Endothelial cell of hepatic sinusoid (primary cell): ENCODE results near the gene C1QTNF9B.
"Not testable (repeated sequence)": the region's sequence is repeated elsewhere in the genome, so short reads cannot be mapped to it uniquely, and the experiment has no call there.

Source experiments
- in situ Hi-C: cut with HindIII; loops from 2 replicates; pipeline ENCODE4 v1.10.0; 2017; ENCODE audit warnings: low sequenced_read_pairs

Gene C1QTNF9B

DNA sequence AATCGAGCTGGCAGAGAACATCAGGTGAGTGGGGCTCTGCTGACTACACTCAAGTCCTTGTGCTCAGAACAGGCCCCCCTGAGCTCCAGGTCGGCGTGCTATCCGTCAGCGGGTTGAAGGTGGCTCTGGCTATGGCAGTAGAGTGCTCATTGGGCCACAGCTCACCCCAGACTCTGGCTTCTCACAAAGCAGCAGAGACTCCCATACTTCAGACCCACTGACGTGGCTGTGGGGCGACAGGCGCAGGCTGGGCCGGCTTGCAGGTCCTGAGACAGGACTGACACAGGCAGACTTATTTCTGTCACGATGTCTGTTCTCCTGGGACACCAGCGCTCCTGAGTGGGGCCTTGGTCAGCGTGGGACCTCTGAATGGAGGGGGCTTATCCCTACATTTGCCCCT, 2.6 kb downstream of the C1QTNF9B start:
- in situ Hi-C loops = not testable (repeated sequence)

DNA sequence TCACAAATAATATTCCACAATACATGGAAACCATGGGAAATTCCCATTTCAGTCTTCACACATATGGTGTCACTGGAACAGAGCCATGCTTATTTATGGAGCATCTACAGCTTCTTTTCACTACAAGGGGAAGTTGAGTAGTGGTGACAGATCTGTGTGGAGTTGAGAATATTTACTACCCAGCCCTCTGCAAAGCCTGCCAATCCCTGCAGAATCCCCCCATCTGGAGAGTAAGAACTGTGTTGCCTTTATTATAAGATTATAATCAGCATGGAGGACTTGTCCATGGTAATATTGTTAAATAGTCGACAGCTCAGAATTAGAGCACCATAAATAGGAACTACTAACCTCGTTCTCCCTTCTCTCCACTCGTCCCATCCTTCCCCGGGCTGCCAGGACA, 3.5 kb downstream of the C1QTNF9B start:
- in situ Hi-C loops = not testable (repeated sequence)

DNA sequence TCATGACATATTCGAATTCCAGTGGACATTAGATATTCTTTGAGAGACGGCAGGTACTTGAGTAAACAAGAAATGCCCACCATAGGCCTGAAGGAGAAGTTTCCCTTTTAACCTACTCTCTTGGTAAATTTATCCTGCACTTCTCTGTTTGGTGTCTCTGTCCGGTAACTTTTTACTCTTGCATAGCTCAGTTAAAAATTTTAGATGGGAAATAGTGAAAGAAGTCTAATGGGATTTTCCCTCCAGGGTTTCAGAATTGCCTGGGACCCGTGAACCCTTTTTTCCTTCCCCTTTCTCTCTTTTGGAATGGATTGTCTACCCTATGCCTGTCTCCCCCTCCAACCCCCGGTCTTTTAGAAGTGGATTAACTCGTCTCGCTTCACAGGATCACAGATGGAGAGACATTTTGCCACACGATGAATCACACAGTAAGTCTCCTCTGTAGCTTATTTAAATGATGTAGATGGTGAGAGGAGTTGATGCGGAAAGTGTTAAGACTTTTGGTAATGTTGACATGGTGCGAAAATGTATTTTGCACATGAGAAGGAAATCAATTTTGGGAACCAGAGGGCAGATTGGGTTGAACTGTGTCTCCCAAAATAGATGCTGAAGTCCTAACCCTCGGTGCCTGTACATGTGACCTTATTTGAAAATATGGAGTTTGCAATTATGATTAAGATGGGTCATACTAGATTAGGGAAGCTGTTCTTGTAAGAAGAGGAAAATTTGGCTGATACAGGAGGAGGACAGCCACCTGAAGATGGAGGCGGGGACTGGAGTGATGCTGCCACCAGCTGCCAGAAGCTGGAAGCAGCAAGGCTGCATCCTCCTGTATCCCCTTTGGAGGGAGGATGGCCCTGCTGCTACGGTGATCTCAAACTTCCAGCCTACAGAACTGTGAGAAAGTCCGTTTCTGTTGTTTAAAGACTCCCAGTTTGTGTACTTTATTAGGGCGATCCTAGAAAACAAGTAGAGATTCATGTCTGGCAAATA, 7.4 kb downstream of the C1QTNF9B start:
- in situ Hi-C loops = no loop called here

DNA sequence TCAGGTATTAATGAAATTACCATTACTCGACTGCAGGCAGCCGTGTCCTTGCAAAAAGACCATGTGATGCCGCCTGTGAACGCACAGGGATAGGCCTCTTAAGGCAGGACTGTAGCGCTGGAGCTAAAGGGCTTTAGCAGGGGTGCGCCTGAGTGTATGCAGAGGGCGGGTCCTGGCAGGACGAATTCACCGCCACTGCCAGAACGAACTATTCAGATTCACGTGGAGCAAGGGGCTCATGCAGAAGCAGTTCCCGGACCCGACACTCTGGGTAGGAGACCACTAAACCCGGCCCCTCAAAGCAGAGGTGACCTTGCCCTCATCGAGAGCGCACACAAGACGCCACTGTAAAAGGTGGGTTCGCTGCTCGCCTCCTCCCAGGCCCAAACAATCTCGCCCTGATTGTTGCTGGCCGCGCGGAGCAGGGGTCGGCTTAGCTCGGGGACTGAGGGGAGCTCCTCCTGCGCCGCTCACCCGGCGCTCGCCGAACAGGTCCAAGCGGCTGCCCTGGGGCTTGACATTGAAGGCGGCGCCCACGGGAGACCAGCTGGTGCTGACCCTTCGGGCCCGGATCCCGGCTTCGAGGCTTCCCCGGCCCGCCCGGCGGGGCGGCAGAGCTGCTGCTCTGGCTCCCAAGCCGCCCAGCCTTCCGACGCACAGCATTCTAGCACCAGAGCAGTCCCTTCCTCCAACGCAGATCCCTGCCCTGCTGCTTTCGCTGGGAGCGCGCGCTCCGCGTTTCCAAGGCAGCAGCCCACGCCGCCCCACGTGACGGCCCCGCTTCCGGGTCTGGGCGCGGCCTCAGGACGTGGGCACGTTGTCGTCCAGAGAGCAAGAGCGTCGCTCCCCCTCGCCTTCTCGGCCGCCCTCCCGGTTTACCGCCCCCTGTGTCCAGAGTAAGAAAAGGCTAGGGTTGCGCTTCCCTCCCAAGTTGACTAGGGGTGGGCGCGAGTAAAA, 8.4 kb downstream of the C1QTNF9B start, which contains the start of gene MIPEP:
Gene MIPEP, minus strand, starts transcription at position 743 of the 957 bp plus-strand sequence. Its CDS starts 80 bp downstream, at position 663.
- in situ Hi-C loops = no loop called here

DNA sequence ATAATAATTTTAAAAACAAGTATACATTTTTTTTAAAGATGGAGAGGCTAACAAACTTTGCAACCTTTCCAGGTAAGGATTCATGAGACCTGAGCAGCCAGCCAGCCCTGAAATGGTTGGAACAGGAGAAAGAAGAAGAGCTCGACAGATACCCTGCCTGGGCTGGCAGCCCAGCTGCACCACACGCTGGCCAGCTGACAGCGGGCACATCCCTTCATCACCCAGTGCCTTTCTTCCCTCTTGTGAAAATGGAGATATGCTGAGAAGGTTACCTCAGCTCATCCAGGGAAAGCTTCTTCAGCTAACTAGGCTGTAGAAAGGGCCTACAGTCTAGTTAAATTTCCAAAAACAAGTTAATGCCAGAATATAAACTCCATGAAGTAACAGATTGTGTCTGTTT, 12.9 kb downstream of the C1QTNF9B start:
- in situ Hi-C loops = not testable (repeated sequence)

DNA sequence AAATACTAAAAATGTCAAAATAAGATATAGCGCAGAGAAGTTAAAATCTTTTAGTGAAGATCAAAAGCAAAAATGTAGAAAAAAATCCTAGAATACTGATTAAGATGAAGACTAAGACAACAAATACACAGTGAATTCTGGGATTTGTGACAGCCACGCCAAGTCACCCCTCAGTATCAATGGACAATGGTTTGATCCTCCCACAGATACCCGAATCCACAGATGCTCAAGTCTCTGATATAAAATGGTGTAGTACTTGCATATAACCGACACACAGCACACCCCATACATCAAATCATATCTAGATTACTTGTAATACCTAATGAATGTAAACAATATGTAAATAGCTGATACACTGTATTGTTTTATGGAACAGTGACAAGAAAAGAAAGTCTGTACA, 14.0 kb downstream of the C1QTNF9B start:
- in situ Hi-C loops = no loop called here

DNA sequence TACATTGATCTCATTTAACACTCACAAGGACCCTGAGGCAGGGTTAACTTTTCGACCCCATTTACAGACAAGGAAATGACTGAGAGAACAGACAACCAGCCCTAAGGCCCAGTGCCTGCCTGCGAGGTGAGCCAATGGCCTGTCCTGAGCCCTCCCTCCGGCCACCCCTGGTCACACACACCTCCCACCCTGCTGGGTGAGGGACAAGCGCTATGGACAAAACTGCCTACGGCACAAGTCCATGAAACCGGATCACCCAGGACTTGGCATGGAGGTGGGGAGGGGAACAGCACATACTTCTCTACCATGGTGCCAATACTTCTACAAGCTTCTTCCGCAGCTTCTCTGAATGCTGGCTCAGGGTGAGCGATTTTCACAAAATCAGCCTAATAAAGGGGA, 15.9 kb downstream of the C1QTNF9B start:
- in situ Hi-C loops = not testable (repeated sequence)

DNA sequence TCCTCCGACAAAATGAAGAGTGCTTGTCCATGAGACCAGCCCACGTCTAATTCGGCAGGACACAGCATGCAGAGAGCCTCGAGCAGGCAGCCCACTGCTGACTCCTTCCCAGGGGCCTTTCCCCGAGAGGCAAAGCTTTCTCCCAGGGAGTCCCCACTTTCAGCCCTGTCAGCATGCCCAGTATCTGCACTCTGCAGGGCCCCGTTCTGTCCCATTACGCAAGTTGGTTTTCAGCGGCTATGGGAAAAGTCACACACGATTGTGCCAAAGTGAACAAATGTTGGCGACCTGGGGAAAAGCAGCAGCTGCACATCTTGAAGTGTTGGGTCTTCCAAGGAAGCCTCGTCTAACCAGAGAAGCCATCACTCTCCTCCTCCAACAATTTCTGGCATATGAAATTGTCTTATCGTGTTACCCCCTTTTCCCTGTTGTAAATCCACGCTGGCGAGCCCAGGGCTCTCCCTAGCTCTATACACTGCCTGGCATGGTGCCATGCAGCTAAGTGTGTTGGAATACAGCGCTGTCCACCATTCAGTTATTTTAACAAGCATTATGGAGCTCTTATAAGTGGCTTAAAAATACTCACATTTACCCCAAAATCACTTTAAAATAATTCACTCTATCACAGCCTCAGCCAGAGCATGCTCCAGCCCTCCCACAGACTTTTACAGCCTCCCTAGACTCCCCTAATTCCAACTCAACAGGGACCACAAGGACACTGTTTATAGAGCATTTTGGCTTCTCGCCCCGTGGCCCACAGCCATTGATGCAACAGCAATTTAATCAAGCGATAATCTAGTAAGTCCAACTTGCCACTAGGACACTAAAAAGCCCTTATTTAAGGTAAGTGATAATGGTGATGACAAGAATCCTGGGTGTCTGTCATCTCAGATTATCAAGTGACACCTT, 16.6 kb downstream of the C1QTNF9B start:
- in situ Hi-C loops = not testable (repeated sequence)

DNA sequence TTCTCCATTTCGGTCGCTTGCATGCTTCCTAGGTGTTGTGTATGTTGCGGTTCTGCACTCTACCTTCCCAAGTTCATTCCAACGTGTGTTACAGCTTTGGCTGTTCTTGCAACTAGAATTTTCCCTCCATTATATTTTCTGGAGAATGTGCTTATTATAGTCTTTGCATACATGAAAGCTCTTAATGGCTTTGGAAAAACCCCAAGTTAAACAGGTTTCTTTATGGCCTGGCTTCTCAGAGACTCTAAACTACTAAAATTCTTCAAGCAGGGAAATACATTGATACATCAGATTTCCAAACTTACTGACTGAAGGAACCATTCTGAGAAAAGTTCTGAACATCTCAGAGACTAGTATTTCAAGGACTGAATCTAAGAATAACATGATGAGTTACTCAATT, 20.0 kb downstream of the C1QTNF9B start:
- in situ Hi-C loops = no loop called here

DNA sequence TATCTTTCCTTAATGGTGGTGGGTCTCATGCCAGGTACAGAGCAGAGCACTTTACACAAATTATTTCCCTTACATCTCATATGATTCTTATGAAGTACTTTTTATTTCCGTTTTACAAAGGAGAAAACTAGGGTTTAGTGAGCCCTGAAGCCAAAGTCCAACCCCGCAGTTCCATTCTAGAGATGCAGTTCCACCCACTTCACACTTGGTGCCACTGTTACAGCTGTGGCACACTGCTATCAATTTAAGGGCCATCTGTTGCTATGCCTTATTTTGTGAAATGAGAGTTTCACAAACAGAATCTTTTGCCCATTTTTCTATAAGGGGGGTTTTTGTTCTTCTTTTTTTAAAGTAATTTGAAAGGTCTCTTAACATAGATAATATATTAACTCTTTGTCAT, 21.0 kb downstream of the C1QTNF9B start:
- in situ Hi-C loops = no loop called here

DNA sequence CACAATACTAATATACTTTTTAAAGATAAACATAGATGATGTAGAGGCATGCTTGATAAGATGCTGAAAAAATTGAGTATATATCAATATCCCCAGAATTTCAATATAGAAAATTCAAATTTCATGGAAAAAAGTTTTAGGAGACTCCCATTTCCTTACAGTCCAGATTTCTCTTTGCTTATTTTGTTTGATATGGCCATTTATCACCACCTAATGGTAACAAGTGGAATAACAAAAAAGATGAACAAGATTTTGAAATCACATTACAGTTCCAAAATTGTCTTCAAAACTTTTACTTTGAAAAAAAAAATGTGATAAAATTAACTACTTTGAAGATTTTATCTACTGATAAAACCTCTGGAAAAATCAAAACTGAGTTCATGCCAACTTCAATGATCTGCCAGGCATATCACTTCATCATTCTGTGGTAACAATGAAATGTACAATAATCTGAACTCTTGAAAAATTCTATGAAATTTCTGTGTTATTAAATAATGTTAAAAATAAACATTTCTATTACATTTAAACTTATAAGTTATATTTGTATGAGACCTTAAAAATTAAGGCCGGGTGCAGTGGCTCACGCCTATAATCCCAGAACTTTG, 25.6 kb downstream of the C1QTNF9B start:
- in situ Hi-C loops = no loop called here

DNA sequence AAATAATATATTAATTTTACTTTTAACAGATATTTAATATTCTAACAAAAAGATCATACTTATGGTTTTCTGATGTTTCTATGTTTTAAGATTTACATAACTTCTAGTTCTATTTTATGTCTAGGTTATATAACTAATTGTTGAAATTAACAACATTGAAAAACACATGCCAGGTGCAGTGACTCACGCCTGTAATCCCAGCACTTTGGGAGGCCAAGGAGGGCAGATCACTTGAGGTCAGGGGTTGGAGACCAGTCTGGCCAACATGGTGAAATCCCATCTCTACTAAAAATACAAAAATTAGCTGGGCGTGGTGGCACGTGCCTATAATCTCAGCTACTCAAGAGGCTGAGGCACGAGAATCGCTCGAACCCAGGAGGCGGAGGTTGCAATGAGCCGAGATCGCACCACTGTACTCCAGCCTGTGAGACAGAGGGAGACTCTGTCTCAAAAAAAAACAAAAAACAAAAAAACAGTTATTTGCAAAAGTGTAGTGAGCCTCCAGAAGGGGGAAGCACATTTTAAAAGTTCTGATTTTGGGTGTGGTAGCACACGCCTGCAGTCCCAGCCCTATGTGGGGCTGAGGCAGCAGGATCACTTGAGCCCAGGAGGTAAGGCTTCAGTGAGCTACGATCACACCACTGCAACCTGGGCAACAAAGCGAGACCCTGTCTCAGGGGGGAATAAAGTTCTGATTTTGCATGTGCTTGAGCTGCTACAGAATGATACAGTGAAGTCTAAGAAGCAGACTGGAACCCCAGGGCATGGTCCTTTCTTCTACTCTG, 26.8 kb downstream of the C1QTNF9B start:
- in situ Hi-C loops = no loop called here

DNA sequence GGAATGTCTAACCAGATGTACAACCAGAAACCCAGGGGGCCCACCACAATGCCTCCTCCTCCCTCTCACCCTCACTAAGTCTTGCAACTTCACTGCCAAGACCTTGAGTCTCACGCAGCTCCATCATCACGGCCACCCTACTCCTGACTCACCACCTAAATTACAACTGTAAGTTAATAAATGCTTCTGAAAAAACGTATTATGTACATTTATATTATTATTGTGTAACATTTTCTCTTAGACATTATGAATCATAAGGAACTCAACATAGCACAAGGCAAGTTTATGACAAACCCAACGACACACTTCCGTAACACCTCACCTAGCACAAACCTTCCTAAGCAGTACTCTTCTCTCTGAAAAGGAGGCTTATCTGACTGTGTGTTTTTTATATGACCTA, 28.8 kb downstream of the C1QTNF9B start:
- in situ Hi-C loops = loop anchor here (5.0 kb wide), 1 partner anchor 151 kb away; no protein-coding TSS in a partner anchor

DNA sequence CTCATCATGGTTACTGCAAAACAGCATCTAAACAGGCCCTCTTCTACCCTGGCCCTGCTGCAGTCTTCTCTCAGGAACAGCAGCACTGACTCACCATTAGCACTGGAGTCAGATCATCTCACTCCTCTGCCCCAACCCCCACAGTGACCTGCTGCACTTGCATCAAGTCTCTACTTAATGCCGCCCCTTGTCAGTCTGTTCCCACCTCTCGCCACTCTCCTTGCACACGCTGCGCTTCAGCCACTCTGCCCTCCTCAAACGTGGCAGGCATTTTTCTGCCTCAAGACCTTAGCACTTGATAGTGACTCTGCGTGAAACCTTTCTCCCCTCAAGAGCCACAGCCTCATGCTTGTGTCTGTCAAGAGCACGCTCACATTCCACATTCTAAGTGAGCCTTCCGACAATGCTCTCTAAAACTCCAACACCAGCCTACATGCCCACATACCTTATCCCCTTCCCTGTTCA, 30.2 kb downstream of the C1QTNF9B start:
- in situ Hi-C loops = loop anchor here (5.0 kb wide), 1 partner anchor 150 kb away; no protein-coding TSS in a partner anchor

DNA sequence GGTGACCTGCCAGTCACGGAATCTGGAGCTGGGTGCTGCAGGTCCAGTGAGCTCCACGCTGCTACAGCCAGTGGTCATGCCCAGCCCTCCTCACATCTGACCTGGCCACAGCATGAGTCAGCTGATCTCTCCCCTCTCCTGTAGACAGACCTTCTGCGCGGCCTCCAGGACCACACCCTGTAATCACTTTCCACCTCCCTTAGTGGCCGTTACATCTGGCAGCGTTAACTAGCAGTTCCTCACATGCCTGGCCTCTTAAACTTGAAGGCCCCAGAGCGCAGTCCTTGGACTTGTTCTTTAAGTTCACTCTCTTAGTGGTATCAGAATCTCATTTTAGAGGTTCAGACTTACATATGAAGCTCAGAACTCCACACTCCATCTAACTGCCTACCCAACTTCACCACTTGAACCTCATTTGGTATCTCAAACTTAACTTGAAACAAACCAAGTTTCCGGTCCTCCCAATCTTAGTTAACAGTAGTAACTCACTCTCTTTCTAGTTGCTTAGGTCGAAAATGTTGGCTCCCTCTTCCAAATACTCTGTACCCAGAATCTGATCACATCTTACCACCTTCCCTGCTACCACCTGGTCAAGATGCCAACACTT, 30.8 kb downstream of the C1QTNF9B start:
- in situ Hi-C loops = loop anchor here (5.0 kb wide), 1 partner anchor 149 kb away; no protein-coding TSS in a partner anchor

DNA sequence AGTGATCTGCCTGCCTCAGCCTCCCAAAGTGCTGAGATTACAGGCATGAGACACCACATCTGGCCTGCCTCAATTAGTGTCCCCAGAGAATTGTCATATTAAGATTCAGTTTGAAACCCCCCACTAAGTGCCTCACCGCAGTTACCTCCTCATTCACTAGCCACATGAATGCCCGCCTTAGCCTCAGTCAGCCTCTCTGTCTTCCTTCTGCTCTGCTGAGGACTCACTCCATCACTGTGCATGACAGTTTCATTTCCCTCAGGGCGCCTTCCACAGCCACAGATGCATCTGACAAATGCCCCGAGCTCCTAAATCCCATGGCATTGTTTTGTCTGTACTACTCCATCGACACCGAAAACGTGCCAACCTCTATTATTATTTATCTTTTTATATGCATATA, 31.4 kb downstream of the C1QTNF9B start:
- in situ Hi-C loops = loop anchor here (5.0 kb wide), 1 partner anchor 149 kb away; no protein-coding TSS in a partner anchor

DNA sequence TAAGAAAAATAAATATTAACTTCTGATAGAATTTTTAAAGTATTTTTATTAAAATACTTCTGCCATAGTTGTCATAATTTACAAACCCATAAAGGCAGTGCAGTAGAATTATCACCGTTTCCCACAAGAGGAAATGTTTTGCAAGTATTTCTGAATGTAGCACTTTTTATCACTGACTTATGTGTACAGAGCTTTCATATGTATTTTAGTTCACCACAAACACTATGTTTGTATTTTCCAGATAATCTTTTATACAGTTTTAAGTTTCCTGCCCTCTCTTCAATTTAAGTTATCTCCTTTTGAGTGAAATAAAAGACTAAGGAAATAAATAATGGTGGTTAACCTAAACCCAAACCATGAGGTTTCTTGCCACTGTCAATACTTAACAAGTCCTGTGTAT, 32.3 kb downstream of the C1QTNF9B start:
- in situ Hi-C loops = loop anchor here (5.0 kb wide), 1 partner anchor 148 kb away; no protein-coding TSS in a partner anchor

DNA sequence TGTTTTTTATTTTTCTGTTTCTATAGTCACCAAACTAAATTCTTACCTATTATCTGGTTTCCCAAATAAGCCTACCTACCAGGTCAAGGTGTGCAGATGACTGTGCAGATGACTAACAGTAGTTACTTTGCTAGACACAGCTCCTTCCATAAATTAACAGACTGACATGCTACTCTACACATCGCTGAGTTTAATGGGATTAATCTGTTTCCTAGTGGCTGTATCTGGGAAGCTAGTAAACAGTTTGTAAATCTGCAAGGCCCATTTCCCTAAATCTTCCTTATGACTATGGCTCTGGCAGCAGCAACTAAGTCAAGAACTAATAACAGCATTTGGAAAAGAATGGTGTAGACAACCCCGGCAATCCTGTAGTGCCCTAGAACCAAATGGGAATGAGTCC, 36.0 kb downstream of the C1QTNF9B start:
- in situ Hi-C loops = no loop called here
